ENCODE measurements around the gene TEX51.

The TEX51 gene

DNA sequence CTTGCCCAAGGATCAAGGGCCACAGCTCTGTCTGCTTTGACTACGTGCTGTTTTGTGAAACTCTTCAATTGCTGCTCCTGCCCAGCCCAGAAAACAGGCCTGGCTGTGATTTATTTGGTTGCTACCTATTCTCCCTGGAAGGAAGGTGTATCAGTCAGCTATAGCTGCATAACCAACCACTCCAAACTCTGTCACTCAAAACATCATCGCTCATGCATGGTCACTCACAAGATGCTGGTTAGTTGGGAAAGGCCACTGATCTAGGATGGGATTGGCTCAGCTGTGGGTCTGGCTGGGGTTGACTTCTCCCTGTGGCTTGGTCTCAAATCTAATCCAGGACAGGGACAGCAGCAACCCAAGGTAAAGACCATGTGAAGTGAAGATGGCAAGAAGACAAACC lies 14.6 kb downstream of the TEX51 start:
- no peak for DNase-seq (ENCODE audit: extremely low read depth, low read depth)
- TF ChIP-seq, protein P1, sequence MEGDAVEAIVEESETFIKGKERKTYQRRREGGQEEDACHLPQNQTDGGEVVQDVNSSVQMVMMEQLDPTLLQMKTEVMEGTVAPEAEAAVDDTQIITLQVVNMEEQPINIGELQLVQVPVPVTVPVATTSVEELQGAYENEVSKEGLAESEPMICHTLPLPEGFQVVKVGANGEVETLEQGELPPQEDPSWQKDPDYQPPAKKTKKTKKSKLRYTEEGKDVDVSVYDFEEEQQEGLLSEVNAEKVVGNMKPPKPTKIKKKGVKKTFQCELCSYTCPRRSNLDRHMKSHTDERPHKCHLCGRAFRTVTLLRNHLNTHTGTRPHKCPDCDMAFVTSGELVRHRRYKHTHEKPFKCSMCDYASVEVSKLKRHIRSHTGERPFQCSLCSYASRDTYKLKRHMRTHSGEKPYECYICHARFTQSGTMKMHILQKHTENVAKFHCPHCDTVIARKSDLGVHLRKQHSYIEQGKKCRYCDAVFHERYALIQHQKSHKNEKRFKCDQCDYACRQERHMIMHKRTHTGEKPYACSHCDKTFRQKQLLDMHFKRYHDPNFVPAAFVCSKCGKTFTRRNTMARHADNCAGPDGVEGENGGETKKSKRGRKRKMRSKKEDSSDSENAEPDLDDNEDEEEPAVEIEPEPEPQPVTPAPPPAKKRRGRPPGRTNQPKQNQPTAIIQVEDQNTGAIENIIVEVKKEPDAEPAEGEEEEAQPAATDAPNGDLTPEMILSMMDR (IDR thresholded peaks at IDR 0.05; ENCODE audit: low read depth, low read length) = no peak

GRCh38 chr2:126913881-126914615 lies 15.4 kb downstream of the TEX51 start:
- DNase-seq (ENCODE audit: extremely low read depth, low read depth) = no peak
- TF ChIP-seq, protein P1 (IDR thresholded peaks at IDR 0.05; ENCODE audit: low read depth, low read length) = no peak

DNA sequence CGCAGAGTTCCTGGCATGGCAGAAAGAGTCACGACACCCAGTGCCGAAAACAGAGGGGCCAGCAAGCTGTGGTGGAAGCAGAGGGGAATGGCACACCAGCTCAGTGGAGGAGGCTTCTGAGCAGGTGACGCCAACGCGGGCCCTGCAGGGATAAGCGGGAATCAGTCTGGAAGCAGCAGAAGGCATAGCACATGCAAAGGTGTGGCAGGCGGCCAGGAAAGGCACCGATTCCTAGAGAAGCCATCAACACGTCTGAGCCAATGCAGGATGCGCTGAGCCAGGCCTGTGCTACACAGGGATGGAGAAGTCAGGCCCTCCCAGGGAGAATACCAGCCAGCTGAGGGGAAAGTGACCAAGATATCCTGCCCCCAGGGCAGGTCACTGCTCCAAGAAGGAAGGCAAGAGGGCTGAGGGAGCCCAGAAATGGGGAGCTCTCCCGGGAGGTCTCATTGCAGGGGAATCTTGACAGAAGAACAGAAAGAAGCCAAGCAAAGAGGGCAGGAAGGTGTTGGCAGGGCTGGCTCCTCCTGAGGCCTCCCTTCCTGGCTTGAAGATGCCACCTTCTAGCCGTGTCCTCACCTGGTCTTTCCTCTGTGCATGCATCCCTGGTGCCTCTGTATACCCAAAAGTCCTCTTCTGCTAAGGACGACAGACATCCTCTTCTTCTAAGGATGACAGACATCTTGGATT lies 16.3 kb downstream of the TEX51 start:
- TF ChIP-seq, protein P1 (IDR thresholded peaks at IDR 0.05; ENCODE audit: low read depth, low read length) = no peak

DNA sequence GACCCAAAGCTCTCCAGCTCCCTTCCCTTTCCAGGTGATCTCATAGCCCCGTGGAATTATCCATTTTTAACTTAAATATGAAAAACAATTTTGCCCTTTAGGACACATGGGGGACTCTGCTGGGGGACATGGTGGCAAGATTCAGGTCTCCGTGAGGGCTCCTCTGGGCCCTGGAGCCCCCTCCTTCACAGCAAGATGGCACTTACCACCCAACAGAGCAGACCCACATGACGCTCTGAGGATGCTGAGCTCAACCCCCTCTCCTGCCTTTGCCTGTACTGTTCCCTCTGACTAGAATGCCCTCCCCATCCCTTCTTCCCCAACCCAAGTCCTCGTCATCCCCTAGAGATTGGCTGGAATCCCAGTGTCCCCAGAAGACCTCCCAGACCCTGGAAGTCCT lies 17.2 kb downstream of the TEX51 start:
- TF ChIP-seq, protein P1 (IDR thresholded peaks at IDR 0.05; ENCODE audit: low read depth, low read length) = no peak
- DNase-seq (ENCODE audit: extremely low read depth, low read depth) = no peak

More for the DNA sequence above, 16.3 kb downstream of the TEX51 start:
- no peak for DNase-seq (ENCODE audit: extremely low read depth, low read depth)

DNA sequence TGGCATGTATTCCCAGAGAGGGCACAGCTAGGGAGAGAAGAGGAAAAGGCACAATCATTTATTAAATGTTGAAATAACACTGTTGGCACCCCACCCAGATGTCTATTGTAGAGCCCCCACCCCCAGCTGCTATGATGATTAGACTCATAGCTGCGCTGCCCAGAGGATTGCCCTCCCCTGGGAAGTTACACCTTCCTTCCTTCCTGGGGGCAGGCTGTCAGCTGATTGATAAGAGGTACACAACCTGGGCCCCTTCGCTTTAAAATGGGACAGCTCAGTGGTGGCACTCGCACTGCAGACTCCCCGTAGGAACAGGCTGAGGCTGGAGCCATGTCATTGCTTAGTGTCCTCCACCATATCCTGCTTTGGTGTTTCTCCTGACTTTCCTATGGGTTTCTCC lies 18.1 kb downstream of the TEX51 start:
- TF ChIP-seq, protein P1 (IDR thresholded peaks at IDR 0.05; ENCODE audit: low read depth, low read length) = no peak

DNA sequence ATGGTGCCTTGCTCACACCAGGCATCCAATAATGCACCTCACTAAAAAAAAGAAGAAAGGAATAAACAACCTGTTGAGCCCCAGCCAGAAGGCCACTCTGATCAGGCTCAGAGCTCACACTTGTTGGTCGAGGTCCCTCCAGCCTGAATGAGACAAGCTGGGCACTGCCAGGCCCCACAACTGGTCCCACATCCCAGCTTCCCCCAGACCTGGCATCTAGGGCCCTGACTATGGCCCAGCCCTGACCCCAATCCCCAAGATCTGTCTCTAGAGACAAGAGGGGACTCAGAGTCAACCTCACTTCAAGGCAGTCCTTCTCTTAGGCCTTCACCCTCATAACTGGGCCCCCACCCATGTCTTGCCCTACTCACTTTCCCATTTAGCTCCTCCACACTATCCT lies 22.4 kb downstream of the TEX51 start:
- DNase-seq (ENCODE audit: extremely low read depth, low read depth) = no peak
- TF ChIP-seq, protein P1 (IDR thresholded peaks at IDR 0.05; ENCODE audit: low read depth, low read length) = no peak

More for the DNA sequence above, 18.1 kb downstream of the TEX51 start:
- DNase-seq (ENCODE audit: extremely low read depth, low read depth) = no peak

GRCh38 chr2:126930970-126931590 lies 32.4 kb downstream of the TEX51 start:
- TF ChIP-seq, protein P1 (IDR thresholded peaks at IDR 0.05; ENCODE audit: low read depth, low read length) = no peak

More at GRCh38 chr2:126930970-126931590, 32.4 kb downstream of the TEX51 start:
- no peak for DNase-seq (ENCODE audit: extremely low read depth, low read depth)
